ENCODE results near the gene KREMEN2.
A peak's percentile ranks its signal among the peaks of the same experiment; 100 is the strongest.

The KREMEN2 gene

DNA sequence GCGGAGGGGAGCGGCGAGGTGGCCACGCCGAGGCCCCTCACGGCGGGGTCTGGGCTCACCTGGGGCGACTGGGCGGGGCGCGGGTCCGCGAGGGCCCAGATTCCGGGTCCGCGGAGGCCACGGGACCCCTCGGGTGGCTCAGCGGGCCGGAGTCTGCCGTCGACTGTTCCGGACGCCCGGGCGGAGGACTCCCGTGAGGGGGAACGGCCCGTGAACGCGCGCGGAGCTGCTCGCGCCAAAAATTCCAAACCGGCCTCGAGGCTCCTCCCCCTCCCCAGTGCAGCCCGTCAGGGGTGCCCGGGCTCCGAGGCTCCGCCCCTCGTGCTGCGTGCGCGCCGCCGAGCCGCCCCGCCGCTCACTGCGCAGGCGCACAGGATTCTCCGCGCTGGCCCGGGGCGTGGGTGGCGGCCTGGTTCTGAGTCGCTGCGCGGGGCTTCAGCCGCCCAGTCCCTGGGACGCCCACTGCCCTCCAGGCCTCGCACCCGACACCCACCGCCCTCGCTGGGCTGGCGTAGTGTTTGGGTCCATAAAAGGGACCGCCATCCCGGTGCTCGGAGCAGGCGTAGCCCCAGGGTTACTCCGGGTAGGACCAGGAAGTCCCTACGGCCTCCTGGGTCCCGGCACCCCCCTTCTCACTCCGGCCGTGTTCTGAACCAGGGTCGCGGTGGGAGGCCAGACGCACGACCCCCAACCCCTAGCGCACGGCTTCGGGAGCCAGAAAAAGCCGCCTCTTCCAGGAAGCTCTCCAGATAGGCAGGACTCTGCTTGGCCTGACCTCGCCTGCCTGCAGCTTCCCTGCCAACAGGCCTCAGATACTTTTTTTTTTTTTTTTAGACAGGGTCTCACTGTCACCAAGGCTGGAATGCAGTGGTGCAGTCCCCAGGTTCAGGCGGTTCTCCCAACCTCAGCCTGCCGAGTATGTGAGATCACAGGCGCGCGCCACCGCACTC lies 16.4 kb downstream of the KREMEN2 start, which contains the start of gene PKMYT1:
TSS of gene PKMYT1 (minus strand) at position 220 of the 950 bp plus-strand sequence. CDS start 789 bp downstream, outside the sequence.
- peak; percentile 90 for DNase-seq (ENCODE audit: low spot score)

DNA sequence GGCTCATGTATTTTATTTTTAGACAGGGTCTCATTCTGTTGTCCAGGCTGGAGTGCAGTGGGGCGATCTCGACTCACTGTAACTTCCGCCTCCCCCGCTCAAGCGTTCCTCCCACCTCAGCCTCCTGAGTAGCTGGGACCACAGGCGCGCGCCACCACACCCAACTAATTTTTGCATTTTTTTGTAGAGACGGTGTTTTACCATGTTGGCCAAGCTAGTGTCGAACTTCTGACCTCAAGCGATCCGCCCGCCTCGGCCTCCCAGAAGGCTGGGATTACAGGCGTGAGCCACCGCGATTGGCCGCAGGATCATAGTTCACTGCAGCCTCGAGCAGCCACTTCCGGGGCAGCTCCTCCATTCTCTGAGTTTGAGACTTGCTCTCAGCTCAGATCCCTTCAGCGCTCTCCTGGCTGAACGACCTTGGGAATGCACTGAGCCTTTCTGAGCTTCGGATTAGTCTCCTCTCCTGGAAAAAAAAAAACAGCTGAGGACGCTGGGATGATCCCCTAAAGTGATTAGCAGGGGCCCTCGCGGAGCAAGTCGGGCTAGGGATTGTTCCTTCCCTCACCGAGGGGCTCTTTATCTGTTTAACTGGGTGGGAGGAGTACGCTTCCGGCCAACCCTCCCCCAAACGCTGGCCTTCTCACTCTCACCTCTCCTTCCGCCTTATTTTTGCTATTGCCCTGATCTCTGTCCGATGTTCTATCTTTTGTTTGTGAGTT lies 17.3 kb downstream of the KREMEN2 start:
- no peak for DNase-seq (ENCODE audit: low spot score)

DNA sequence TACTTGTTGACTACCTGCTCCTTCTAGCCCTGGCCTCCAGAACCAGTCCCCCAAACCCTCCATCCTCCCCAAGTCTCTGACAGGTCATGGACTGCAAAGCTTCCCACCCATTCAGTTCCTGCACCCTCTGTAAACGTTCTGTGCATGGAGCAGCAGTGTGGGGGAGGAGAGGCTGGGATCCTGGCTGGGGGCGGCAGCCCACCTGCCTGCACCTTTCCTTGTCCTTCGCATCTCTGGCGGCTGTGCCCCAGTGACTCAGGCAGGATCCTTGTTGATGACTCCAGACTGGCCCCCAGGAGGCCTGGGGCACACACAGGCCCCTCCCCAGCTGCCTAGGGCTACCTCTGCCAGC lies 17.8 kb downstream of the KREMEN2 start:
- no peak for DNase-seq (ENCODE audit: low spot score)

DNA sequence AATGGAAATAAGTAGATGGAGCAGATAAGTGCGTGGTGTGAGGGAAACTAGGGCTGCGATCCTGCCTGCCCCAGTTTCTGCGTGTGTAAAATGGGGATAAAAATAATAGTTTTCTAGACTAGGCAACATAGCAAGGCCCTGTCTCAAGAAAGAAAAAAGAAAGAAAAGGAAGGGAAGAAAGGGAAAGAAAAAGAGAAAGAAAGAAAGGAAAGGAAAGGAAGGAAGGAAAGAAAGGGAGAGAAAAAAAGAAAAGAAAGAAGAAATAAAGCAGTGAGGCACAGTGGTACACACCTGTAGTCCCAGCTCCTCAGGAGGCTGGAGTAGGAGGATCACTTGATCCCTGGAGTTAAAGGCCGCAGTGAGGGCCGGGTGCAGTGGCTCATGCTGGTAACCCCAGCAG lies 18.3 kb downstream of the KREMEN2 start:
- DNase-seq (ENCODE audit: low spot score), result no peak

DNA sequence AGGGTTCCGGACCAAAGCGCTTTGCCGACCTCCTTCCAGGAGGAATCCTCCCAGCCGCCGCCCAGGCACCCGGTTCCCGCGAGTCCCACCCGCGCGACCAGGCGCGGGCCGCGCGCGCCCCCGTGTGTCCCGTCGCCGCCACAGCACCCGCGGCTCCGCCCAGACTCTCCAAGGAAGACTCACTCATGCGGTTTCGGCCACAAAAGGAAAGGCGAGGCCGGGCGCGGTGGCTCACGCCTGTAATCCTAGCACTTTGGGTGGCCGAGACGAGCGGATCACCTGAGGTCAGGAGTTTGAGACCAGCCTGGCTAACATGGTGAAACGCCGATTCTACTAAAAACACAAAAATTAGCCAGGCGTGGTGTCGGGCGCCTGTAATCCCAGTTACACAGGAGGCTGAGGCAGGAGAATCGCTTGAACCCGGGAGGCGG lies 19.6 kb downstream of the KREMEN2 start:
- peak; percentile 77 for DNase-seq (ENCODE audit: low spot score)

DNA sequence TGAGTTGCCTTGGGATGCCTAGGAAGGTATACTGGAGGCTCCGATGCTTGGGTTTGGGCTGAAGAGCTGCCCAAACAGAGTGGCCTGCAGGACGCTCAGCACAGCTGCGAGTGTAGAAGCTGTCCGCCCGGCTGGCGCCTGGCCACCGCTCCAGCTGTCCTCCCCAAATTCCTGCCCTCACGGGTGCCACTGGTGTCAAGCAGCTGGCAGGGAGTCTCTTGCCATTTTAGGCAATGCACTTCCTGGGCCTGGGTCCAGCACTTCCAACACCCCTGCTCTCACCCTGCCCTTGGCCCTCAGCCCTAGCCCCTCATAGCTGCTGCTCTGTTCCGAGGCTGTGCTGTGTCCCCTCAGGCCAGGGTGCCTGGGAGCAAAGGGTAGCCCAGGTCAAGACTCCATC lies 21.4 kb downstream of the KREMEN2 start:
- no peak for DNase-seq (ENCODE audit: low spot score)

DNA sequence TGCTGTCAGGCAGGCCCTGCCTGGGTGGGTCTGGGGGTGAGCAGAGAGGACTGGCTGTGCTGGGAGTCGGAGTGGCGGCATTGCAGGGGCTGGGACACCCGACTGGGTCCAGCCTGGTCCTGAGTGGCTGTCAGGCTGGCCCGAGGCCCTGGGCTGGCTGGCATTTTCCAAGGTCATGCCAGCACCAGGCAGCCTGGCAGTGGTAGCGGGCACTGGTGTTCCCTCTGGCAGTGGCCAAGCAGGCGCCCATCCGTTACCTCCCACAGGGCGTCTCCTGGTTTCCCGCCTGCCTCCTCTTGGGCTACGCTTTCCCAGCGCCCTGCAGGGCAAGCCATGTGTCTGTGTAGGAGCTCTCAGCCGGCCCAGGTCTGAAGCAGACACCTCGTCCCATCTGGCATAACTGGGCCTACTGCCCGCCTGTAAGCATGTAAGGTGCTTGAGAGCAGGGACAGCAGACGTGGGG lies 21.8 kb downstream of the KREMEN2 start:
- no peak for DNase-seq (ENCODE audit: low spot score)

DNA sequence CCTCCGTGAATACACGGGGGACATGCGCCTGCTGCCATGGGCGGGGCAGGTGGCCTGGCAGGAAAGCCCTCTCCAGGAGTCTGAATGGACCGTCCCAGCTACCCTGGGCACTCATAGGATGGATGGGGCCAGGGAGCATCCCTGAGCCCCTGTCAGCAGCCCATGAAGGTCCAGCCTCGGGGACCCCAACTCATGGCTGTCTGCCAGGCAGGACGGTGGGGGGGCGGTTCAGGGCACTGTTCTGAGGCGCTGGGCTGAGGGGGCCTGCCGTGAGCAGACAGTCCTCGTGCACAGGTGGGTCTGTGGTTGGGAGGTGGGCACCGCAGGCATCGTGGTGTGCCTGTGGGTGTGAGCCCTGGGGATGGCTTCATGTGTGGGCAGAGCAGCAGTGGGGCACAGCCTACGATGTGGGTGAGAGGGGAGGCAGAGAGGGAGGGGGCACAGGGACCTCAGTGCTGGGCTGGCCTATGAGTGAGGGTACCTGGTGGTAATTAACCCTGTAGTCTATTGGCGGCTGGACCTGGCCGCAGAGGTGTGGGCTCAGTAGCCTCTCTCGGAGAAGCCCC lies 22.6 kb downstream of the KREMEN2 start:
- DNase-seq (ENCODE audit: low spot score), result no peak

DNA sequence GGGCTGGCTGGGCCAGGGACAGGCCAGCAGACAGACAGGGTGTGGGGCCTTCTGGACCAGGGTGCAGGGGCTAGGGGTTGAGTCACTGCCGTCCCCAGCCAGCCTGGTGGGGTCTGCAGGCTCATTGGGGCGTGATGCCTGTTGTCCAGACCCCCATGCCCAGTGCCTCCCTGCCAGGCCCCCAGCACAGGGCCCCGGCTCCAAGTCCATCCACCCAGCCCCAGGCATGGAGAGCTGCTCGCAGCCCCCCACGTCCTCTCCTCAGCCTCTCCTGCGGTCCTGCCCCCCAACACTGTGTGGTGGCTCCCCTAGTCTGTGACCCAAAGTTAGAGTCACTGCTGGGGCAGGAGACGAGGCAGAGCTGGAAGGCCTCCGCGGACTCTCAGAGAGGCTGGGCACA lies 23.2 kb downstream of the KREMEN2 start:
- DNase-seq (ENCODE audit: low spot score), result no peak

DNA sequence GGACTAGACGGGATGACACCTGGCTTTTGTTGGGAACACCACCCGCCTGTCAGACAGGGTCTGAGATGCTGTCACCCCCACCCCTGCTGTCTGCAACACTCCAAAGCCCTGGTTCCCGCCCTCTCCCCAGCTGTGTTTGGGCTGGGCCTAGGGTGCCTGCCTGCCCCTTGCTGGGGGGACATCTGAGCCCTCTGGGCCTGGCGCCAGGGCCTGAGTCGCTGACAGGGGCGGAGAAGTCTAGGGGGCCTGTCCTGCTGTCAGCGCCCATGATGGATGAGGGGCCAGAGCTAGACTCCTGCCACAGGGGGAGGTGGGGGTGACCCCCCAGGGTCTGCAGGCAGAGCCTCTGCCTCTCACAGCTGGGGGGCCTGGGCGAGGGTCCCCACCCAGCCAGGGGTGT lies 23.8 kb downstream of the KREMEN2 start:
- DNase-seq (ENCODE audit: low spot score), result no peak

DNA sequence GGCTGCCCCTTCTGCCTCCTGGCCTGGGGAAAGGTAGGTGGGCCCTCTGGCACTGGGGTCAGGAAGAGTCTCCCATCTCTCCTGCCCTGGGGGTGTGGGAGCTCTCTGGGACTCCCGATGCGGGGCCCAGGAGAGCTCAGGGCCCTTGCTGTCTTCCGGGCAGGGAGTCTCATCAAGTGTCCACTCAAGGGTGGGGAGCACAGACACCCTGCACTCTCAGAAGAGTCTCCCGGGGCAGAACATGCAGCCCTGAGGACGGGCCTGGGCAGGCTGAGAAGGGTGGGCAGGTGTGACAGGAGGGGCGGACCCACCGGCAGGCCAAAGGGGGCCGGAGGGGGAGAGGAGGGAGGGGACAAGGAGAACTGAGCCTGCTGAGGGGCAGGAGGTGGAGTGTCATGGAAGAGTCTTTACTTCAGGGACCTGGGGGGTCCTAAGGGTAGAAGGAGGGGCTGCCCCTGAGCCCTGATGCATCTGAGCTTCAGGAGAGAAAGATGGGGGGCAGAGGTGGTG lies 24.6 kb downstream of the KREMEN2 start:
- DNase-seq (ENCODE audit: low spot score), result no peak

DNA sequence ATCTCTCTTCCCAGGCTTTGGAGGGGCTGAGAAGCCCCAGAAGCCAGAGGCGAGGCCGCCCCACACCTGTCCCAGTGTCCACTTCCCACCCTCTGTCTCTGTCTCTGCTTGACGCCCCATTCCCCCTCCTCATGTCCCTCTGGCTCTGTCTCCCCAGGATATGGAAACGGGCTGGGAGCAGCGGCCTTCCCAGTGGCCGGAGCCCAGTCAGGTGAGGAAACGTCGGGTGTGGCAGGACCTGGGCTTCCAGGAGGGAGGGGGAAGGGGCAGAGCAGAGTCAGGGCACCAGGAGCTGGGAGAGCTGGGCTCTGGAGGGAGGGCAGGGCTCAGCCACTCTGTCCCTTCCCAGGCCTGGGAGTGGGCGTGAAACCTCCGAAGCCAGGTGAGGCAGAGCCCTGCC lies 26.8 kb downstream of the KREMEN2 start:
- DNase-seq (ENCODE audit: low spot score), result no peak

DNA sequence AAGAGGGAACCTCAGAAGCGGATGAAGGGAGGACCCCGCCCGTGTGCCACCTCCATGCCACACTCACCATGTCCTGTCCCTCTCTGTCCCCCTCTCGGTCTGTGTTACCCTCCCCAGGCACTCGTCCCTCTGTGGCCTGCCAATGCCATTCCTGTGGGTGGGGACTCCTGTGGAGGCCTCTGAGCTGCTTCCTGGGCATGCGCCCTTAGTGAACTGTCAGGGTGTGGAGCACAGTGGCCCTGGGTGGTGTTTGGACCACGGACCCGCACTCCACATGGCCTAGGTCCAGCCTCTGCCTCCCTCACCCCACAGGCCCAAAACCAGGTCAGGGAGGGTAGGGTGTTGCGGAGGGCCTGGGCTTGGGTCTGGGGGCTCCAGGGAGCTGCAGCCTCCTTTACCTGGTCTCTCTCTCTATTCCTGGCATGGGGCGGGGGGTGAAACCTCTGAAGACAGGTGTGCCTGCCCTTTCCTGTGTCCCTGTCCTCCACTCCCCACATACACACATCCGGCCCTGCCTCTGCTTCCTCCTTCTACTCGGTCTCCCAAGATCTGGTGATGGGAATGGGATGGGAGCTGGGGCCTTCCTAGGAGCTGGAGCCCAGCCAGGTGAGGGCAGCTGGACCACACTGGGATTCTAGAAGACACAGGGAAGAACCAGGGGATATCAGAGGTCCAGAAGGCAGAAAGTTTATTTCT lies 27.6 kb downstream of the KREMEN2 start:
- DNase-seq (ENCODE audit: low spot score), result no peak

DNA sequence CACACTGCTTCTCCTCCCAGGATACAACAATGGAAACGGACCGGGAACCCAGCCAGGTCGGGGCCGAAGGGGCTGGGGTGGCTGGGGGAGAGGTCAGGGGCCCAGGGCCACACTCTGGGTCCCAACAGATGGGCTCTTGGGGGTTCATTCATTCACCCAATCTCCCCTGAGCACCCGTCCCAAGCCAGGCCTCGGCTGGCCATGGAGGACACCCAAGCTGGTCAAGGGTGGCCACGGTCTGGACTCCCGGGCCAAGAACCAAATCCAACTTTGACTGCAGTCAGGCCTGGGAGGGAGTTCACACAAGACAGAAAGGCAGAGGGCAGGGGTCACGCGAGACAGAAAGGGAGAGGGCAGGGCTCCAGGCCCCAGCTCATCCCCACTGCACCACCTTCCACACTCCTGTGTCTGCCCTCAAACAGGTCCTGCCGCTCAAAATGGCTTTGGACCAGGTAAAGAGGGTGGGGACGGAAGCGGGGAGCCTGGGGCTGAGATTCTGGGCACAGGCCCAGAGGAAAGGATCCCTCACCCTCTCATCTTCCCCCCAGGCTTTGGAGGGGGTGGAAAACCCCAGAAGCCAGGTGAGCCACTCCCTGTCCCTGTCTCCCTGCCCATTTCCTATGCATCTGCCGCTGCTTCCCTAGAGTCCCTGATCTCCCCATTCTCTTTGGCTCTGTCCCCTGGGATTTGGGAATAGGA lies 28.5 kb downstream of the KREMEN2 start:
- DNase-seq (ENCODE audit: low spot score), result no peak

DNA sequence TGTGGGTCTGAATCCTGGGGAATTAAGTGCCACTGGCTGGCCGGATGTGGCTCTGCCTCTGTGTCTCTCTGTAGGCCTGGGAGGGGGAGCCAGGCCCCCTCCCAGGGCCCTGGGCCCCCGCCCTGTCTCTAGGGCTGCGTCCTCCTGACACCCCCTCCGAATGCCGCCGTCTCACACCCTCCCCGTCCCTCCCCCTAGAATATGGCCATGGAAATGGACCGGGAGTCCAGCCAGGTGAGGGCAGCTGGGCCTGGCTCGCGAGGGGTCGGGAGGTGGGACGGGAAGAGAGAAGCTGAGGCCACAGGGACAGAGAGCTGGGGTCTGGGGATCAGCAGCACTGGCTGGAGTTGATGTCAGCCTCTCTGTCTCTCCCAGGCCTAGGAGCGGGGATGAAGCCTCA lies 32.2 kb downstream of the KREMEN2 start:
- no peak for DNase-seq (ENCODE audit: low spot score)

DNA sequence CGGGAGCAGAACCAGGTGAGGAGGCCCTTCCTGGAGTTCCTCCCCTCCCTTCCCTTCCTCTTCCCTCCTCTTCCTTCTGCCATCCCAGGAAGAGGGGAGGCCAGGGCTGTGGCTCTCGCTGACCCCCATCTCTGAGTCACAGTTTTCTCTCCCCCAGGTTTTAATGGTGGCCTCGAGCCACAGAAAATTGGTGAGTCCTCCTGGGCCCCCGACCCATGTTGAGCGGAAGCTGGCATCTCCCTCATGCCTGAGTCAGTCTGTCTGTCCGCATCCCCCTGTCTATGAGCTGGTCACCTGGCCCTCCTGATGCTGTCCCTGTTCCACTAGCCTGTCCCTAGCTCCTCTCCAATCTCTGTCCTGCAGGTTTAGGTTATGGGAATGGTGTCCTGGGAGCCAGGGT lies 35.9 kb downstream of the KREMEN2 start:
- DNase-seq (ENCODE audit: low spot score), result no peak

DNA sequence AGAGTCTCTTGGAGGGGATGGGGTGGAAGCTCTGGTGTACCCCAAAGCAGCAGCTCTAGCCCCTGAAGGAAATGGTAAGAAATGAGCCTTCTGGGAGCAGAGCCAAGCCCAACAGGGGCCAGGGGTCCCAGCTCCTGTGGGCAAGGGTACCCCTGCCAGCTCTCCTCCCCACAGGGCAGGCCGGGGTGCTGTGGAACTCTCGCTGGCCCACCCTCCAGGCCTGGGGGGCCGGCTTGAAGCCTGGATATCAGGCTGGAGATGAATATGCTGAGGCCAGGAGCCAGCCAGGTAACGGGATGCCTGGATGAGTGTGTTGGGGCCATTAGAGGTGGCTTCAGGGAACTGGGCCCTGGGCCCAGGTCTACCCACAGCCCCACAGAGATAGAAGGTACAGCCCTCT lies 36.5 kb downstream of the KREMEN2 start:
- DNase-seq (ENCODE audit: low spot score), result no peak

DNA sequence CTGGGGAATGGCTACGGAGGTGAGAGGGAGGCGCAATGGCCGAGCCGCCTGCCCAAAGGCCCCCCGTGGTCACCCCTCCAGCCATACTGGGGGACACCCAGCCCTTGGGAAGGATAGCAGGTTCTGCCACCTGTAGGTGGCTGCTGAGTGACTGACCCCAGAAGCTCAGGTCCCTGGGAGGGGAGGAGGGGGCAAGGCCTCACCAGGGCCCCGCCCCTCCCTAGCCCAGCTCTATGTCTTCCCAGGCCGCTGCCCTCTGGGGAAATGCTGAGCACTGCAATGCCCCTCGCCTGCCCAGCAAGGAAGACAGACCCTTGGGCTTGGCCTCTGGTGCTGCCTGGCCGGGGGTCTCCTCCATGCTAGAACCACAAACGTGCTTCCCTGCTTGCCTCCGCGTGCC lies 37.2 kb downstream of the KREMEN2 start:
- DNase-seq (ENCODE audit: low spot score), result no peak

DNA sequence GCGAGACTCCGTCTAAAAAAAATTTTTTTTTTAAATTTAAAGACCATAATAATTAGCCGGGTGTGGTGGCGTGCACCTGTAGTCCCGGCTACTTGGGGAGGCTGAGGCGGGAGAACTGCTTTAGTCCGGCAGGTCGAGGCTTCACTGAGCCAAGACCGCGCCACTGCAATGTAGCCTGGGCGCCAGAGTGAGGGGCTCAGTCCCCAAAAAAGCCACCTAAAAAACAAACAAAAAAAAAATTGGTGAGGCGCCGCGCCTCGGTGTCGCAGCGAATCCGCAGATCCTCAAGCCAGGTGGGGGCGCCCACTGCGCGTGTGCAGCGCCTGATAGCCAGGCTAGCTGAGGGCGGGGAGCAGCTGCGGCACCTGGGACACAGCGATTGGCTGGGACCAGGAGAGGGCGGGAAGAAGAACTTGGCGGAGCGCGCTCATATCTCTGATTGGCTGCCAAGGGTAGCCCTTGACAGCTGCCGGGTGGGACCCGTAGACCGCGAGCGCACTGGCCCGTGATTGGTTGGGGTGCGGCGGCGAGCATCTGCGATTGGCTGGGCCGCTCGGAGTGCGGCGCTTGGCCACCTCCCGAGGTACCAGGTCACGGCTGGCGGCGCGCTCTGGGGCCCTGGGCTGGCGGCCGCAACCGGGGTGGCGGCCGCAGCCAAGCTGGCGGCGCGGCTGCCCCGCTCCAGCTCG lies 39.7 kb downstream of the KREMEN2 start:
- peak; percentile 100 for DNase-seq (ENCODE audit: low spot score)

DNA sequence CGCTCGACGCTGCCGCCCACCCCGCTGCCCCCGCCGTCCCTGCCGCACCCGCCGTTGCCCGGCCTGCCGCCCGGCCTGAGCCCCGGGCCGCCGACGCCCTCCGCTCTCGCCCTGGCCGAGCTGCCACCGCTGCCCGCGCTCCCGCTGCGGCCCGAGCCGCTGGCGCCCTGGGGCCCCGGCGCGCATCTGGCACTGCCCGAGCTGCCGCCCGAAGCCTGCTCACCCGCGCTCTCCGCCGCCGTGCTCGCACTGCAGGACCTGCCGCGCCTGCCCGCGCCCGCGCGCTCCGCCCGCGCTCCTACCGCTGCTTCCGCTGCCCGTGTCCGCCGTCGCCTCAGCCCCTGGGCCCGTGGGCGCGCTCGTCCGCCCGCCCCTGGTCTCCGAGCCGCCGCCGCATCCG lies 40.2 kb downstream of the KREMEN2 start:
- DNase-seq (ENCODE audit: low spot score), result no peak

Data from Ammon's horn (tissue), 1 donor.